Mesenchymal stem cell (in vitro differentiated cells and primary cell): ENCODE data around the gene MMS19.

Experiments used
- DNase-seq: peaks from one replicate; pipeline ENCODE4 v3.0.0-alpha.2; 2013
- H2AFZ ChIP-seq: one replicate; pipeline ENCODE4 v1.6.1; 2013; ENCODE audit warnings: low read depth, mild to moderate bottlenecking, control low read depth, inconsistent platforms, low read length, moderate library complexity
- H2AK5ac ChIP-seq: 2 replicates; pipeline ENCODE4 v1.6.1; 2013; ENCODE audit warnings: low read length, moderate library complexity, mild to moderate bottlenecking, inconsistent platforms; ENCODE audit not compliant: severe bottlenecking
- H2BK120ac ChIP-seq: one replicate; pipeline ENCODE4 v1.6.1; 2013; ENCODE audit warnings: low read depth, mild to moderate bottlenecking, inconsistent platforms, low read length, moderate library complexity
- H2BK12ac ChIP-seq, 2 experiments: one replicate each; pipeline ENCODE4 v1.6.1; 2013; ENCODE audit warnings: inconsistent platforms in 2 of 2, low read length in 2 of 2, mild to moderate bottlenecking in 2 of 2, moderate library complexity in 2 of 2, control low read depth in 1 of 2
- H2BK15ac ChIP-seq: one replicate; pipeline ENCODE4 v1.6.1; 2013; ENCODE audit warnings: mild to moderate bottlenecking, low read depth, inconsistent platforms; ENCODE audit not compliant: poor library complexity, severe bottlenecking
- H2BK5ac ChIP-seq: 2 replicates; pipeline ENCODE4 v1.6.1; 2013; ENCODE audit warnings: low read depth, mild to moderate bottlenecking, low read length, control low read depth, inconsistent platforms; ENCODE audit not compliant: poor library complexity, severe bottlenecking
- H3K14ac ChIP-seq, 2 experiments: one replicate each; pipeline ENCODE4 v1.6.1; 2013; ENCODE audit warnings: inconsistent platforms in 2 of 2, low read length in 2 of 2, control low read depth in 1 of 2, mild to moderate bottlenecking in 1 of 2, moderate library complexity in 1 of 2
- H3K18ac ChIP-seq, 2 experiments: one replicate each; pipeline ENCODE4 v1.6.1; 2013; ENCODE audit warnings: inconsistent platforms in 2 of 2, low read length in 2 of 2, control low read depth in 1 of 2, low read depth in 1 of 2, mild to moderate bottlenecking in 1 of 2
- H3K23ac ChIP-seq, 2 experiments: one replicate each; pipeline ENCODE4 v1.6.1; 2013; ENCODE audit warnings: inconsistent platforms in 2 of 2, low read length in 2 of 2, mild to moderate bottlenecking in 2 of 2, moderate library complexity in 2 of 2, control low read depth in 1 of 2
- H3K27ac ChIP-seq: 2 replicates; pipeline ENCODE4 v1.5.1; 2013; ENCODE audit warnings: mild to moderate bottlenecking, moderate library complexity, low read length, control low read depth, inconsistent platforms; ENCODE audit not compliant: poor library complexity, severe bottlenecking
- H3K27me3 ChIP-seq, 2 experiments: 2 replicates each; pipeline versions ENCODE4 v1.6.1 to v1.7.0; 2013; ENCODE audit warnings: low read length in 2 of 2, mild to moderate bottlenecking in 2 of 2, moderate library complexity in 2 of 2, control low read depth in 1 of 2, inconsistent platforms in 1 of 2; ENCODE audit not compliant: control insufficient read depth in 1 of 2, insufficient read depth in 1 of 2
- H3K36me3 ChIP-seq, 2 experiments: 2 replicates each; pipeline versions ENCODE4 v1.6.1 to v1.7.0; 2013; ENCODE audit warnings: low read length in 2 of 2, control low read depth in 1 of 2, inconsistent platforms in 1 of 2, low read depth in 1 of 2, mild to moderate bottlenecking in 1 of 2; ENCODE audit not compliant: insufficient read depth in 2 of 2, control insufficient read depth in 1 of 2
- H3K4ac ChIP-seq, 2 experiments: one replicate each; pipeline ENCODE4 v1.6.1; 2013; ENCODE audit warnings: inconsistent platforms in 2 of 2, low read length in 2 of 2, mild to moderate bottlenecking in 2 of 2, moderate library complexity in 2 of 2, control low read depth in 1 of 2, low read depth in 1 of 2
- H3K4me1 ChIP-seq: 2 replicates; pipeline ENCODE4 v1.6.1; 2013; ENCODE audit warnings: low read depth, low read length, control low read depth; ENCODE audit not compliant: control insufficient read depth, insufficient read depth
- H3K4me2 ChIP-seq: 2 replicates; pipeline ENCODE4 v1.6.1; 2013; ENCODE audit warnings: low read length, mild to moderate bottlenecking, inconsistent platforms; ENCODE audit not compliant: poor library complexity, severe bottlenecking
- H3K4me3 ChIP-seq, 2 experiments: 2 replicates each; pipeline versions ENCODE4 v1.5.1 to v1.7.0; 2013; ENCODE audit warnings: low read length in 2 of 2, mild to moderate bottlenecking in 2 of 2, control low read depth in 1 of 2, low read depth in 1 of 2; ENCODE audit not compliant: insufficient read depth in 1 of 2
- H3K79me1 ChIP-seq: replicated peaks from 2 replicates; pipeline ENCODE4 v1.6.1; 2013; ENCODE audit warnings: mild to moderate bottlenecking, control low read depth, low read length, inconsistent platforms; ENCODE audit not compliant: poor library complexity, severe bottlenecking
- H3K9ac ChIP-seq: 2 replicates; pipeline ENCODE4 v1.7.0; 2013; ENCODE audit warnings: mild to moderate bottlenecking, low read length, moderate library complexity
- H3K9me3 ChIP-seq: 2 replicates; pipeline ENCODE4 v1.7.0; 2013; ENCODE audit warnings: mild to moderate bottlenecking, low read length; ENCODE audit not compliant: control insufficient read depth
- H4K8ac ChIP-seq: one replicate; pipeline ENCODE4 v1.6.1; 2013; ENCODE audit warnings: inconsistent platforms, mild to moderate bottlenecking, low read length, moderate library complexity
- H4K91ac ChIP-seq: one replicate; pipeline ENCODE4 v1.6.1; 2013; ENCODE audit warnings: mild to moderate bottlenecking, low read length, inconsistent platforms
- WGBS: methylation state at CpG from one replicate; pipeline ENCODE4 v1.1.7; 2013; ENCODE audit warnings: mixed read lengths; 5-methylcytosine and 5-hydroxymethylcytosine counted together

The MMS19 gene

GRCh38 chr10:97459111-97459510, 39.1 kb downstream of the MMS19 start:
- Histone ChIP-seq H2BK15ac (no peak overlapping the region), H2BK120ac (no peak overlapping the region), H3K18ac (no peak overlapping the region), H3K4me2 (no peak overlapping the region), H3K4ac (no peak overlapping the region), H2BK12ac (no peak overlapping the region), H3K79me1 (peaks cover 27% of the 10 kb centered on the region), H3K36me3 (peaks cover 77 to 98% of the 10 kb centered on the region in 2 experiments), H3K14ac (no peak overlapping the region), H2AFZ (no peak overlapping the region), H4K91ac (no peak overlapping the region), H4K8ac (no peak overlapping the region), H3K4me3 (no peak overlapping the region), H3K23ac (no peak overlapping the region), H3K4me1 (peaks cover 4% of the 10 kb centered on the region), H2AK5ac (no peak overlapping the region), H3K27me3 (no peaks in the 10 kb centered on the region), H3K27ac (no peak overlapping the region), H3K9ac (no peak overlapping the region), H3K9me3 (no peaks in the 10 kb centered on the region), H2BK5ac (no peak overlapping the region)
- WGBS: 99% methylated on average over 7 of the region's 7 CpGs
- no peak for DNase-seq

- DNase-seq: no peak
- Histone ChIP-seq H3K23ac (no peak overlapping the region), H3K4me2 (no peak overlapping the region), H3K18ac (no peak overlapping the region), H3K4ac (no peak overlapping the region), H3K9me3 (no peaks in the 10 kb centered on the region), H4K8ac (no peak overlapping the region), H2BK15ac (no peak overlapping the region), H3K27ac (no peak overlapping the region), H2AFZ (no peak overlapping the region), H3K14ac (no peak overlapping the region), H4K91ac (no peak overlapping the region), H3K79me1 (peaks cover 24% of the 10 kb centered on the region), H2BK5ac (no peak overlapping the region), H3K36me3 (peaks cover 86 to 98% of the 10 kb centered on the region in 2 experiments), H2BK120ac (no peak overlapping the region), H2AK5ac (no peak overlapping the region), H3K27me3 (no peaks in the 10 kb centered on the region), H3K4me1 (peaks cover 4% of the 10 kb centered on the region), H3K4me3 (no peak overlapping the region), H2BK12ac (no peak overlapping the region), H3K9ac (peak overlapping the region; percentile 21)
- 87% methylated on average over 3 of the region's 3 CpGs for WGBS
Measured at GRCh38 chr10:97456686-97457065, 41.5 kb downstream of the MMS19 start.

- Histone ChIP-seq H3K27ac (no peak overlapping the region), H2BK15ac (no peak overlapping the region), H3K23ac (no peak overlapping the region), H2AFZ (no peak overlapping the region), H3K27me3 (no peaks in the 10 kb centered on the region), H3K14ac (no peak overlapping the region), H4K8ac (no peak overlapping the region), H2AK5ac (no peak overlapping the region), H3K4me2 (no peak overlapping the region), H3K9ac (no peak overlapping the region), H4K91ac (no peak overlapping the region), H3K9me3 (no peaks in the 10 kb centered on the region), H3K4ac (no peak overlapping the region), H3K18ac (no peak overlapping the region), H2BK5ac (no peak overlapping the region), H2BK120ac (no peak overlapping the region), H2BK12ac (no peak overlapping the region), H3K4me3 (no peak overlapping the region), H3K36me3 (peaks cover 83 to 97% of the 10 kb centered on the region in 2 experiments), H3K79me1 (peaks cover 26% of the 10 kb centered on the region), H3K4me1 (peaks cover 7% of the 10 kb centered on the region)
- DNase-seq: no peak
- WGBS: 86% methylated on average over 4 of the region's 5 CpGs
Measured at GRCh38 chr10:97456034-97456685, 42.1 kb downstream of the MMS19 start.

GRCh38 chr10:97454330-97455036, 43.7 kb downstream of the MMS19 start:
- no peaks in the 10 kb centered on the region for H3K27me3 ChIP-seq
- peak; percentile 6 for DNase-seq
- H3K4me1 ChIP-seq: peaks cover 7% of the 10 kb centered on the region
- no peak overlapping the region for H3K23ac ChIP-seq
- peaks cover 20% of the 10 kb centered on the region for H3K79me1 ChIP-seq
- no peak overlapping the region for H4K91ac ChIP-seq
- no peak overlapping the region for H3K4me2 ChIP-seq
- no peak overlapping the region for H2AK5ac ChIP-seq
- no peak overlapping the region for H3K4ac ChIP-seq
- H2BK120ac ChIP-seq: no peak overlapping the region
- no peak overlapping the region for H3K4me3 ChIP-seq
- no peak overlapping the region for H3K18ac ChIP-seq
- H3K9ac ChIP-seq: no peak overlapping the region
- no peak overlapping the region for H2AFZ ChIP-seq
- H3K9me3 ChIP-seq: no peaks in the 10 kb centered on the region
- H2BK15ac ChIP-seq: no peak overlapping the region
- H2BK12ac ChIP-seq: no peak overlapping the region
- H3K36me3 ChIP-seq: peaks cover 73 to 91% of the 10 kb centered on the region in 2 experiments
- WGBS: 93% methylated on average over 2 of the region's 3 CpGs
- H4K8ac ChIP-seq: no peak overlapping the region
- no peak overlapping the region for H3K14ac ChIP-seq
- H2BK5ac ChIP-seq: no peak overlapping the region
- no peak overlapping the region for H3K27ac ChIP-seq
